Endometrial microvascular endothelial cells (primary cell): Measurements from ENCODE around the gene RAB17. TPM values are rescaled to one million over a fixed set of nuclear protein-coding genes. Genes with fewer than 3 reads are reported as not detected.

ENCODE experiments used
- in situ Hi-C: cut with HindIII; loops from 2 replicates; pipeline ENCODE4 v1.10.0; 2017; ENCODE audit warnings: low sequenced_read_pairs, low pct_unique_long_range_greater_than_20kb; ENCODE audit errors: inconsistent ontology term
- total RNA-seq: library from RNA; depleted of rRNA; stranded (reverse); fragments of >200 nt; gene quantifications from one replicate; pipeline ENCODE4 v1.2.3, GENCODE V29; 2015; ENCODE audit errors: inconsistent ontology term

RAB17 gene, protein sequence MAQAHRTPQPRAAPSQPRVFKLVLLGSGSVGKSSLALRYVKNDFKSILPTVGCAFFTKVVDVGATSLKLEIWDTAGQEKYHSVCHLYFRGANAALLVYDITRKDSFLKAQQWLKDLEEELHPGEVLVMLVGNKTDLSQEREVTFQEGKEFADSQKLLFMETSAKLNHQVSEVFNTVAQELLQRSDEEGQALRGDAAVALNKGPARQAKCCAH
- total RNA-seq = not detected

DNA sequence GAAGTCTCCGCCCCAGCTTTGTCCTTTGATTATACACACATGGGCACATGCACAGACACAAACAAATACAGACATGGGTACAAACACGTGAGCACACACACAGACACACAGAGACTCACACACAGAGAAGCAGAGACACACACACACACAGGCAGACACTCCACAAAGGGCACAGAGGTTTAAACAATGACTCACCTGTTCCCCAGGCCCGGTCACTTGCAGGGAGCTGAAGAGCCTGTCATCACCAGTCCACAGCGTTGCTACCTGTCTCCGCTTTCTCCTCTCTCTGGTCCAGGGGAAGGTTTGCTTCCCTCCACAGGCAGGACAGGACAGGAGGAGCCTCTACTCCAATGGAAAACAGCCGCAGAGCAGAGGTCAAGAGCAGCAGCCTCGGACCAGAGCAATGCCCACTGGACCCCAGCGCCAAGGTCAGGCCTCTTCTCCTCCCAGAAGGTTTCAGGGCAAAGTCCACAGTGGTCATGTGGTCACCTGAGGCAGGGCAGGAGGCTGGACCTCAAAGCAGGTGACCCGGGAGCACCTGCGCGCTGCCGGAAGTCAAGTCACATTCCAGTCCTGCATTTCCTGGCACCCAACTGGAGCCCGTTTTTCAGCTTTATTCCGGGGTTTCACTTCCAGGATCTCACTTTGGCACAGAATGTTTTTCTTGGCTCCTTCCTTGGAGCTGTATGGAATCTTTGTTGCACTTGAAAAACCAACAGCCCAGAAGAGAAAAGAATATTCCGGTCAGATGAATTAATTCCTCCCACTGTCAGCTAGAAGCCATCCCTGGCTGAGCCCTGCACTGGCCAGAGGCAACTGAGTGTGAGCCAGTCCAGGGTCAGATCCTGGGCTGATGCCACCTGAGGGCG is at the start of gene RAB17:
Gene RAB17, minus strand, starts transcription at position 463 of the 869 bp plus-strand sequence. CDS start 4,580 bp downstream, outside the sequence.
- in situ Hi-C loops = no loop called here

DNA sequence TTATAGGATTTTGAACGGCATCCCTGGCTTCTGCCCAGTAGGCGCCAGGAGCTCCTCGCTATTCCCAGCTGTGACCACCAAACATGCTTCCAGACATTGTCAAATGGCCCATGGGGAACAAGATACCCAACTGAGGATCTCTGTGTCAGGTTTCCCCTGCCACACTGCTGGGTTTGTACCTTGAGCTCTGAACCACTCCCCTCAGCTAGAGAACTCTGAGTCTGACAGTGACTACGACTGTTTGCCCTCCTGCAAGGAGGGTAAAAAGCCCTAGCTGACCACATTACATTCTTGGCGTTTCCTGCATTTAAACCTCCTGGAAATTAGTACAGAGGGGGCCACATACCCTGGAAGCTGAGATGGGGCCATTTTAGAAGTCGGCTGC is 49.3 kb upstream of the RAB17 start:
- in situ Hi-C loops = no loop called here

DNA sequence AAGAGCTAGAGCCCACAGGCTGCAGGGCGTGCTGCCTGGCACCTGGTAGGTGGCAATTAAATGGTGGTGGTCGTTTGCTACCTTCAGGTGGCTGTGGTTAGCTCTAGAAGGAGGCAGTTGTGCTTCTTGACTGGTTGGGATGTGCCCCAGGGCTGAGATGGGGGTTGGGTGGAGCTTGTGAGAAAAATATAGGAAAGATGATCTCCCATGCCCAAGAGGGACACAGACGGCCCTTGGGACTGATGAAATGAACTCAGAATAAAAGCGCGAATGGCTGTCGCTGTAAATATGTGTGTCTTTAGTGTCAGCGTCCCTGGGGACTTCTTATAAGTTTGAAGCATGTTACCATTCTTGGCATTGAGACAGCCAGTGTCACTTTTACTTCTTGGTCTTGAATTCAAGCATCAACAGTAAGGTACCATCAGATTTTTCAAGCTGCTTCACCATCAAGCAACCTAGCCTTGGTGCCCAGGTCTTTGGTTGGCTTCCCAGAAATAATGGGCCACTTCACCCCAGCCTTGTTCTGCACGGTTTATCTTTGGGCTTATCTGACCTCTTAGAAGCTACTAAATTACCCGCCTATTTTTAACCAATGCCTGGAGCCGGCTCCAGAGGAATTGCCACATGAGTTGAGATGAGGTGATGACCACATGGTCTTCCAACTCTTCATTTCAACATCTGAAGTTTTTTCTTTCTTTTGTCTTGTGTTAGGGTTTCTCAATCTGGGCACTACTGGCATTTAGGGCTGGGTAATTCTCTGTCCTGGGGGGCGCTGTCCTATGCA is 48.7 kb upstream of the RAB17 start:
- in situ Hi-C loops = no loop called here

- in situ Hi-C loops = no loop called here
Measured at GRCh38 chr2:237638176-237638575, 47.6 kb upstream of the RAB17 start.

GRCh38 chr2:237637429-237638135 is 47.0 kb upstream of the RAB17 start:
- in situ Hi-C loops = no loop called here

GRCh38 chr2:237636578-237636977 is 46.0 kb upstream of the RAB17 start:
- in situ Hi-C loops = no loop called here

- in situ Hi-C loops = no loop called here
Measured at GRCh38 chr2:237633061-237633561, 42.6 kb upstream of the RAB17 start.

GRCh38 chr2:237631801-237632585 is 41.5 kb upstream of the RAB17 start:
- in situ Hi-C loops = no loop called here

DNA sequence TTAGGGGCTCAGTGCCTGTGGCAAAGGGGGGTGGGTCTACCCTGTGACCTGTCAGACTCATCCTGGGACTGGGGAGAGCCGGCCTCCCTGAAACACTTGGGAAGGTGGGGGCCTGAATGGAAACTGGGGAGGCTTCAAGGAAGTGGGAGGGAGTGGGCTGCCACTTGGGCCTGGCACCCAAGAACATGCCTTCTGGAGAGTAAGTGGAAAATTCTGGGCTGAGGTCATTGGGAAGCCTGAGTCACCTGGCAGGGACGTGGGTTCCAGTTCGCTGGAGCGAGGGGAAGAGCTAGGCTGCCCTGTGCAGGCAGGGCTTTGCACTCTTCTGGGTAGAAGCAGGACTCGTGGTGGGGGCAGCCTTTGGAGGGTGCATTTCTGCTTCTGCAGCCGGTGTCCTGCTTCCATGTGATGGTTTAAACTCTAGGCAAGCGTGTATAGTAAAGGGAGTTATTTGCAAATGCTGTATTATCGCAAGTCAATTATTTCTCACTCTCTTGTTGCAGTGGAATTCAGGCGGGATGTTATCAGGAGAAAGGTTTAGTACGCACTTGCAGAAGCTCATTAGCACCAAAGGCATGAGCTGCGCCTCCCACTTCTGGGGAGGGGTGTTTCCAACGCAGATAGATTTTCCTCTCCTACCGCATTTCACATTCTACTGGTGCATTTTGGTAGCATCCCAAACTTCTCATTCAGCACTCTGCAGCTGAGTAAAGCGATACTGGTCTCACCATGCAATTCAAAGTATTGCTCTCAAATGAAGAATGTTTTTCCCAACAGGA is 40.7 kb upstream of the RAB17 start:
- in situ Hi-C loops = no loop called here

DNA sequence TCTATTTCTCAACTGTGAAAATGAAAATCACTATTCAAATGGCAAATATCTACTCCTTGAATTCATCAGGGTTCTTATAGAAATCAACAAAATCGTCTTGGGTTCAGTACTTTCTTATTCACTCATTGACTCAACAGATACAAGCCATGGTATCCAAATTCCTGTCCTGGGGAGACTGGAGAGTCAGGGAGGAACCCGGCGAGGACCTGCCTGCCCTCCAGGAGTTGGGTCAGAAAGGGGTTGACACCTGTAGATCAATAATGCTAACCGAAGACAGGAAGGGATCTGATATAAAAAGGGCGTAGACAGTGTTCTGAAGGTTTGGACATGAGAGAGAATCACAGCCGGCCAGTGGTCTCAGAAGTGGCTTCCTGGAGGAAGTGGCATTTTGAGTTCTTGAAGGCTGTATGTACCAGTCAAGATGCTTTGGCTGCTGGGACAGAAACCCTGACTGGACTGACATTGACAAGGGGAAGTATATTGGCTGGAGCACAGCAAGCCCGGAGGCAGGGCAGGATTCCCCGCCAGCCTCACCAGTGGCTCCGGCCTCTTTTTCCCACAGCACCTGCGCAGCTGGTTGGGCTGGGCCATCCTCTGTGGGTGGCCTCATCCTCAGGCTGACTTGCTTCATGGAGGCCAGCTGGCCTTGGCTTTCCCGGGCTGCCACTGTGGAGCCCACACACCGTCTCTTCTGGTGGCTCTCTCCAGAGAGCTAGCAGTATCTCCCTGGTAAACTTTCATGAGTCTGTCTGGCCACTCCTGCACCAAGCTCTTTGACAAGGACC is 39.9 kb upstream of the RAB17 start:
- in situ Hi-C loops = no loop called here

GRCh38 chr2:237629739-237630138 is 39.2 kb upstream of the RAB17 start:
- in situ Hi-C loops = no loop called here

GRCh38 chr2:237629188-237629534 is 38.6 kb upstream of the RAB17 start:
- in situ Hi-C loops = no loop called here

GRCh38 chr2:237628247-237629187 is 38.0 kb upstream of the RAB17 start:
- in situ Hi-C loops = no loop called here

GRCh38 chr2:237627441-237628246 is 37.1 kb upstream of the RAB17 start, which contains the start of gene LRRFIP1:
Gene LRRFIP1, plus strand, starts transcription at chr2:237627587. Its CDS starts 58 bp downstream, at chr2:237627645.
- in situ Hi-C loops = no loop called here
